ENCODE data around the gene NIN. TPM values are rescaled to one million over a fixed set of nuclear protein-coding genes. Genes with fewer than 3 reads are reported as not detected.
A peak's percentile ranks its signal among the peaks of the same experiment; 100 is the strongest.

Gene NIN
- total RNA-seq, 5 donors from 2014 or later (not counting 1 experiment from before 2014, with no cell fraction given), result 92.8 to 141 (median 106) TPM

- CTCF ChIA-PET, result interaction anchor here (0.6 to 5.7 kb wide), 7 partner anchors 16 to 1105 kb away, joined by 3 to 57 read pairs (median 3); no protein-coding TSS in a partner anchor
- DNase-seq (no peak), ATAC-seq (replicated peaks in 1 of 4) (no peak)
- Histone ChIP-seq H3K36me3 (ENCODE audit: control insufficient read depth in 2 of 2, extremely low read depth in 1 of 2, insufficient read depth in 1 of 2, low read length in 1 of 2) (peaks cover 1 to 13% of the 10 kb centered on the region in 2 donors), H3K27me3 (replicated peaks in 1 of 2; ENCODE audit: control insufficient read depth in 2 of 2, extremely low read depth in 1 of 2, insufficient read depth in 2 of 2, low read length in 1 of 2) (no peaks in the 10 kb centered on the region), H3K27ac (ENCODE audit: low read length) (peak overlapping the region; percentile 39), H3K9me3 (no peaks in the 10 kb centered on the region), H3K4me3 (ENCODE audit: control insufficient read depth in 1 of 2, extremely low read depth in 1 of 2, low read length in 1 of 2) (no peak overlapping the region), H3K4me1 (ENCODE audit: control insufficient read depth in 1 of 2, extremely low read depth in 1 of 2, insufficient read depth in 2 of 2, low read length in 2 of 2) (peaks cover 44 to 57% of the 10 kb centered on the region in 2 experiments)
- H3K9me3 Mint-ChIP-seq, result no peaks in the 10 kb centered on the region
- H3K36me3 Mint-ChIP-seq, result peaks cover 45% of the 10 kb centered on the region
- no peaks in the 10 kb centered on the region for H3K27me3 Mint-ChIP-seq
- H3K4me1 Mint-ChIP-seq, result peaks cover 86 to 93% (median 89%) of the 10 kb centered on the region in 3 donors
- WGBS (ENCODE audit: insufficient coverage), result no CpG with 5 or more reads among the region's 8 CpGs
- POLR2A ChIA-PET, result interaction anchor here (0.5 to 1.5 kb wide), 10 partner anchors 9 to 682 kb away, joined by 3 to 12 read pairs (median 5); no protein-coding TSS in a partner anchor
- peak overlapping the region in 1 of 3 donors; percentile 22 for H3K4me3 Mint-ChIP-seq
- peak overlapping the region; percentile 91 to 98 for H3K27ac Mint-ChIP-seq
Measured at GRCh38 chr14:50794068-50794645, 36.8 kb downstream of the NIN start.

GRCh38 chr14:50792634-50793068 lies 38.3 kb downstream of the NIN start:
- H3K4me3 Mint-ChIP-seq, result peak overlapping the region; percentile 66 to 74 (median 74)
- DNase-seq (no peak), ATAC-seq (replicated peaks in 1 of 4) (no peak)
- H3K36me3 Mint-ChIP-seq, result peaks cover 43% of the 10 kb centered on the region
- peak overlapping the region; percentile 91 to 98 for H3K27ac Mint-ChIP-seq
- 93% methylated on average over 3 of the region's 14 CpGs for WGBS (ENCODE audit: insufficient coverage)
- no peaks in the 10 kb centered on the region for H3K27me3 Mint-ChIP-seq
- no peaks in the 10 kb centered on the region for H3K9me3 Mint-ChIP-seq
- ChIA-PET POLR2A (no interaction called here), CTCF (interaction anchor here (0.5 to 5.7 kb wide), 5 partner anchors 15 to 68 kb away, joined by 3 to 57 read pairs (median 3); no protein-coding TSS in a partner anchor)
- H3K4me1 ChIP-seq (ENCODE audit: control insufficient read depth in 1 of 2, extremely low read depth in 1 of 2, insufficient read depth in 2 of 2, low read length in 2 of 2), result peaks cover 49 to 56% of the 10 kb centered on the region in 2 experiments
- H3K4me1 Mint-ChIP-seq, result peaks cover 90 to 93% (median 90%) of the 10 kb centered on the region in 3 donors
- H3K27ac ChIP-seq (ENCODE audit: low read length), result peak overlapping the region; percentile 76
- H3K4me3 ChIP-seq (ENCODE audit: control insufficient read depth in 1 of 2, extremely low read depth in 1 of 2, low read length in 1 of 2), result peak overlapping the region in 1 of 2 donors; percentile 26
- H3K9me3 ChIP-seq, result no peaks in the 10 kb centered on the region
- H3K36me3 ChIP-seq (ENCODE audit: control insufficient read depth in 2 of 2, extremely low read depth in 1 of 2, insufficient read depth in 1 of 2, low read length in 1 of 2), result peaks cover 0 to 8% of the 10 kb centered on the region in 2 donors
- no peaks in the 10 kb centered on the region for H3K27me3 ChIP-seq (replicated peaks in 1 of 2; ENCODE audit: control insufficient read depth in 2 of 2, extremely low read depth in 1 of 2, insufficient read depth in 2 of 2, low read length in 1 of 2)

- Histone ChIP-seq H3K27me3 (replicated peaks in 1 of 2; ENCODE audit: control insufficient read depth in 2 of 2, extremely low read depth in 1 of 2, insufficient read depth in 2 of 2, low read length in 1 of 2) (no peaks in the 10 kb centered on the region), H3K9me3 (no peaks in the 10 kb centered on the region), H3K4me1 (ENCODE audit: control insufficient read depth in 1 of 2, extremely low read depth in 1 of 2, insufficient read depth in 2 of 2, low read length in 2 of 2) (peaks cover 54 to 55% of the 10 kb centered on the region in 2 experiments), H3K27ac (ENCODE audit: low read length) (peak overlapping the region; percentile 76), H3K36me3 (ENCODE audit: control insufficient read depth in 2 of 2, extremely low read depth in 1 of 2, insufficient read depth in 1 of 2, low read length in 1 of 2) (peaks cover 0 to 6% of the 10 kb centered on the region in 2 donors), H3K4me3 (ENCODE audit: control insufficient read depth in 1 of 2, extremely low read depth in 1 of 2, low read length in 1 of 2) (peak overlapping the region; percentile 20 to 23)
- 13% methylated on average over 5 of the region's 6 CpGs for WGBS (ENCODE audit: insufficient coverage)
- Mint-ChIP-seq H3K27ac (peak overlapping the region; percentile 91 to 98), H3K27me3 (no peaks in the 10 kb centered on the region), H3K4me3 (peak overlapping the region; percentile 66 to 74 (median 74)), H3K9me3 (no peaks in the 10 kb centered on the region), H3K4me1 (peaks cover 90 to 93% (median 92%) of the 10 kb centered on the region in 3 donors), H3K36me3 (peaks cover 43% of the 10 kb centered on the region)
- POLR2A ChIA-PET, result interaction anchor here in 1 of 2 donors (0.6 to 1.1 kb wide), 3 partner anchors 14 to 38 kb away, joined by 3 to 4 read pairs (median 3); no protein-coding TSS in a partner anchor
- peak in 18 of 35 experiments; percentile 8 to 61 (median 22) for DNase-seq
- CTCF ChIA-PET, result interaction anchor here (0.5 to 5.7 kb wide), 6 partner anchors 15 to 68 kb away, joined by 3 to 57 read pairs (median 3); no protein-coding TSS in a partner anchor
- peak; percentile 64 to 75 (median 69) for ATAC-seq (replicated peaks in 1 of 4)
Measured at GRCh38 chr14:50792051-50792477, 38.9 kb downstream of the NIN start.

GRCh38 chr14:50791201-50791600 lies 39.8 kb downstream of the NIN start:
- CTCF ChIA-PET, result interaction anchor here in 1 of 2 donors (0.6 to 5.7 kb wide), 3 partner anchors 39 to 376 kb away, joined by 3 to 57 read pairs (median 4); no protein-coding TSS in a partner anchor
- POLR2A ChIA-PET, result interaction anchor here (0.6 to 1.1 kb wide), 4 partner anchors 9 to 39 kb away, joined by 3 to 4 read pairs (median 3); no protein-coding TSS in a partner anchor
- Histone ChIP-seq H3K4me3 (ENCODE audit: control insufficient read depth in 1 of 2, extremely low read depth in 1 of 2, low read length in 1 of 2) (no peak overlapping the region), H3K27me3 (replicated peaks in 1 of 2; ENCODE audit: control insufficient read depth in 2 of 2, extremely low read depth in 1 of 2, insufficient read depth in 2 of 2, low read length in 1 of 2) (no peaks in the 10 kb centered on the region), H3K4me1 (ENCODE audit: control insufficient read depth in 1 of 2, extremely low read depth in 1 of 2, insufficient read depth in 2 of 2, low read length in 2 of 2) (peaks cover 60 to 62% of the 10 kb centered on the region in 2 experiments), H3K9me3 (no peaks in the 10 kb centered on the region), H3K36me3 (ENCODE audit: control insufficient read depth in 2 of 2, extremely low read depth in 1 of 2, insufficient read depth in 1 of 2, low read length in 1 of 2) (peaks cover 0 to 3% of the 10 kb centered on the region in 2 donors), H3K27ac (ENCODE audit: low read length) (peak overlapping the region; percentile 76)
- H3K4me3 Mint-ChIP-seq, result peak overlapping the region in 1 of 3 donors; percentile 74
- H3K4me1 Mint-ChIP-seq, result peaks cover 90 to 93% (median 92%) of the 10 kb centered on the region in 3 donors
- H3K27ac Mint-ChIP-seq, result peak overlapping the region; percentile 91 to 98
- whole genome bisulfite sequencing (ENCODE audit: insufficient coverage), result no CpG with 5 or more reads among the region's 3 CpGs
- no peak for ATAC-seq (replicated peaks in 1 of 4)
- H3K36me3 Mint-ChIP-seq, result peaks cover 35% of the 10 kb centered on the region
- no peaks in the 10 kb centered on the region for H3K27me3 Mint-ChIP-seq
- no peak for DNase-seq
- no peaks in the 10 kb centered on the region for H3K9me3 Mint-ChIP-seq

GRCh38 chr14:50790589-50790988 lies 40.4 kb downstream of the NIN start:
- H3K4me3 ChIP-seq (ENCODE audit: control insufficient read depth in 1 of 2, extremely low read depth in 1 of 2, low read length in 1 of 2), result no peak overlapping the region
- Mint-ChIP-seq H3K4me1 (peaks cover 90 to 94% (median 92%) of the 10 kb centered on the region in 3 donors), H3K36me3 (peaks cover 32% of the 10 kb centered on the region), H3K9me3 (no peaks in the 10 kb centered on the region), H3K27ac (peak overlapping the region; percentile 91 to 98), H3K27me3 (no peaks in the 10 kb centered on the region), H3K4me3 (peak overlapping the region in 1 of 3 donors; percentile 74)
- H3K4me1 ChIP-seq (ENCODE audit: control insufficient read depth in 1 of 2, extremely low read depth in 1 of 2, insufficient read depth in 2 of 2, low read length in 2 of 2), result peaks cover 65 to 67% of the 10 kb centered on the region in 2 experiments
- DNase-seq (no peak), ATAC-seq (replicated peaks in 1 of 4) (no peak)
- no peaks in the 10 kb centered on the region for H3K27me3 ChIP-seq (replicated peaks in 1 of 2; ENCODE audit: control insufficient read depth in 2 of 2, extremely low read depth in 1 of 2, insufficient read depth in 2 of 2, low read length in 1 of 2)
- H3K36me3 ChIP-seq (ENCODE audit: control insufficient read depth in 2 of 2, extremely low read depth in 1 of 2, insufficient read depth in 1 of 2, low read length in 1 of 2), result peaks cover 0 to 3% of the 10 kb centered on the region in 2 donors
- ChIA-PET POLR2A (interaction anchor here (0.6 to 1.1 kb wide), 3 partner anchors 9 to 70 kb away, joined by 3 read pairs; no protein-coding TSS in a partner anchor), CTCF (interaction anchor here (0.6 to 5.7 kb wide), 4 partner anchors 14 to 375 kb away, joined by 3 to 57 read pairs (median 6); no protein-coding TSS in a partner anchor)
- no CpG with 5 or more reads among the region's 2 CpGs for WGBS (ENCODE audit: insufficient coverage)
- H3K9me3 ChIP-seq, result no peaks in the 10 kb centered on the region
- peak overlapping the region; percentile 76 for H3K27ac ChIP-seq (ENCODE audit: low read length)
